Ovary (tissue), 9 donors: Measurements from ENCODE around the gene STX18. TPM values are rescaled to one million over a fixed set of nuclear protein-coding genes. Genes with fewer than 3 reads are reported as not detected.

Source experiments
- DNase-seq, 5 donors: peaks; one replicate each; pipeline ENCODE4 v3.0.0-alpha.2; 2019 to 2020
- H3K27ac ChIP-seq, 2 donors: fragments of 200-600 bp; one replicate each; pipeline versions ENCODE4 v1.5.1 to v1.8.0; 2019 to 2022
- H3K27me3 ChIP-seq: fragments of 200-600 bp; one replicate; pipeline ENCODE4 v1.8.0; 2022
- H3K36me3 ChIP-seq: fragments of 200-600 bp; sonication (generic); one replicate; pipeline ENCODE4 v1.5.1; 2019
- H3K4me1 ChIP-seq: one replicate; pipeline ENCODE4 v1.8.1; 2013; ENCODE audit warnings: mild to moderate bottlenecking, moderate library complexity; ENCODE audit not compliant: insufficient read depth
- H3K4me3 ChIP-seq: fragments of 200-600 bp; sonication (generic); one replicate; pipeline ENCODE4 v1.5.1; 2017
- H3K9me3 ChIP-seq, 2 donors: fragments of 200-600 bp in 1 of 2; sonication (generic) in 1 of 2; one replicate each; pipeline versions ENCODE4 v1.5.1 to v1.8.1; 2013 to 2019; ENCODE audit warnings: mild to moderate bottlenecking in 1 of 2, moderate library complexity in 1 of 2
- EP300 ChIP-seq: sonication (generic); formaldehyde crosslinking; IDR thresholded peaks from one replicate; pipeline ENCODE4 v1.6.1; 2017; ENCODE audit warnings: antibody characterized with exemption
- POLR2A ChIP-seq: fragments of 450-650 bp; IDR thresholded peaks from one replicate; pipeline ENCODE4 v1.6.1; 2017; ENCODE audit warnings: antibody characterized with exemption, mild to moderate bottlenecking, moderate library complexity
- WGBS, 3 donors: extraction: QIAGEN DNeasy Blood & Tissue Kit in 1 of 3; methylation state at CpG; one replicate each; pipeline versions ENCODE4 v1.1.5 to v1.1.7; 2013 to 2017; 5-methylcytosine and 5-hydroxymethylcytosine counted together
- intact Hi-C, 4 donors: fragments of 100-400 bp; cut with DNase I; formaldehyde crosslinking; loops; one replicate each; pipeline versions ENCODE4 v1.11.0 to v1.15.1; 2022 to 2023
- polyA plus RNA-seq, 2 donors: library from polyadenylated mRNA; stranded (reverse); fragments of 200-250 nt in 1 of 2; fragments of 350-450 nt in 1 of 2; fragmentation: Illumina TruSeq in 1 of 2; extraction: RNeasy Lipid Tissue Mini Kit (QIAGEN cat#74804) in 1 of 2; gene quantifications; one replicate each; pipeline ENCODE4 v1.2.3, GENCODE V29; 2013 to 2014
- total RNA-seq, 7 donors: library from RNA; depleted of rRNA in 2 of 7; stranded (reverse); fragments of >200 nt in 2 of 7; fragmentation: NEBNext Ultra II Directional in 3 of 7; extraction: Animal tissue kit (Norgen Biotek cat#: 25700) in 3 of 7; gene quantifications; one replicate each; pipeline versions ENCODE4 v1.1.0 to v1.2.4, GENCODE V29; 2016 to 2023
- TF ChIP-seq, protein P1 (sequence below), 3 donors: fragments of 450-650 bp in 2 of 3; fragments of 200-600 bp in 1 of 3; IDR thresholded peaks; one replicate each; pipeline versions ENCODE4 v1.5.1 to v1.8.0; 2016 to 2022; ENCODE audit warnings: antibody characterized with exemption in 3 of 3, mild to moderate bottlenecking in 1 of 3
- donor health status: DM: no; HTN: no; CAD: no; lungs with moderate emphysema.
- donor health status: DM: no; HTN: no; CAD: no.
- donor health status: Bipolar disorder and iron deficiency.
- donor health status: DM: yes; HTN: yes; CAD: no.
- donor health status: DM: no; HTN: no; CAD: no.
- donor health status: DM: yes; HTN: yes; CAD: no.

STX18 gene
- total and polyA plus RNA-seq, 9 donors, result 18.1 to 61.4 (median 31.9) TPM

DNA sequence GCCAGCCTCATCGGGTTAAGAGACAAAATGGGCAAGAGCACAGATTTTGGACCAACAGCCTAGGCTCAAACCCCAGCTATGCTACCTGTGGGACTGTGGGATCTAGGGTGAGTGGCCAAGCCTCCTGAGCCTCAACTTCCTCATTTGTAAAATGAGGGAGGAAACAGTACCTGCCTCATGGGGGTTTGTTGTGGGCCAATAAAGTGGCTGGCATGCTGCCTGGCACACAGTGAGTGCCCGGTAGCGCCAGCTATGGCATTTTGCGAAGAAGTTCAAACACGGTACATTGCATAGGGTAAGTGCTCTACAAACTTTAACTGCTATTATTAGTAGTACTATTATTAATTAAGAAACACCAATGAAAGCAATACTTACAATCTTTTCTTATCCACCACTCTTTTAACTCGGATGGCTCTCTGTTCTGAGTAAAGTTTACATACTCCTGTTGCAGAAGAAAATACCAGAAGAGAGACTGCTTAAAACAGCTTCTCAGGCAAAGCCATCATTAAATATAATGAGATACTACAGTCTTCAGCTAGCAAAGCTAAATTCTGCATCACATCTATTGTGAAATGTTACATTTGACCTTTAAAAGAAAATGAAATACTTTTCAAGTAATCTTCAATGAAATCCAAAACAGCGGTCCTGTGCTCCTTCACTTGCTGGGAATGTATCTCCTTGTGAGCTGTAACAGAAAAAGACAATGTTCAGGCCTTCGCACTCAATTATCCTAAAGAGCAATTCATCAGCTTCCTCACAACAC, 84.9 kb downstream of the STX18 start:
- no peaks in the 10 kb centered on the region for H3K36me3 ChIP-seq
- H3K27ac ChIP-seq, result no peak overlapping the region
- intact Hi-C loops, result no loop called here
- no peak for DNase-seq
- H3K4me3 ChIP-seq, result no peak overlapping the region
- no peaks in the 10 kb centered on the region for H3K27me3 ChIP-seq
- TF ChIP-seq POLR2A (no peak), EP300 (no peak)
- TF ChIP-seq, protein P1, sequence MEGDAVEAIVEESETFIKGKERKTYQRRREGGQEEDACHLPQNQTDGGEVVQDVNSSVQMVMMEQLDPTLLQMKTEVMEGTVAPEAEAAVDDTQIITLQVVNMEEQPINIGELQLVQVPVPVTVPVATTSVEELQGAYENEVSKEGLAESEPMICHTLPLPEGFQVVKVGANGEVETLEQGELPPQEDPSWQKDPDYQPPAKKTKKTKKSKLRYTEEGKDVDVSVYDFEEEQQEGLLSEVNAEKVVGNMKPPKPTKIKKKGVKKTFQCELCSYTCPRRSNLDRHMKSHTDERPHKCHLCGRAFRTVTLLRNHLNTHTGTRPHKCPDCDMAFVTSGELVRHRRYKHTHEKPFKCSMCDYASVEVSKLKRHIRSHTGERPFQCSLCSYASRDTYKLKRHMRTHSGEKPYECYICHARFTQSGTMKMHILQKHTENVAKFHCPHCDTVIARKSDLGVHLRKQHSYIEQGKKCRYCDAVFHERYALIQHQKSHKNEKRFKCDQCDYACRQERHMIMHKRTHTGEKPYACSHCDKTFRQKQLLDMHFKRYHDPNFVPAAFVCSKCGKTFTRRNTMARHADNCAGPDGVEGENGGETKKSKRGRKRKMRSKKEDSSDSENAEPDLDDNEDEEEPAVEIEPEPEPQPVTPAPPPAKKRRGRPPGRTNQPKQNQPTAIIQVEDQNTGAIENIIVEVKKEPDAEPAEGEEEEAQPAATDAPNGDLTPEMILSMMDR (IDR thresholded peaks at IDR 0.05), result no peak
- 77 to 85% (median 83%) methylated on average over 8 of the region's 8 CpGs for WGBS, 3 donors
- H3K4me1 ChIP-seq, result no peaks in the 10 kb centered on the region
- H3K9me3 ChIP-seq, result no peaks in the 10 kb centered on the region

DNA sequence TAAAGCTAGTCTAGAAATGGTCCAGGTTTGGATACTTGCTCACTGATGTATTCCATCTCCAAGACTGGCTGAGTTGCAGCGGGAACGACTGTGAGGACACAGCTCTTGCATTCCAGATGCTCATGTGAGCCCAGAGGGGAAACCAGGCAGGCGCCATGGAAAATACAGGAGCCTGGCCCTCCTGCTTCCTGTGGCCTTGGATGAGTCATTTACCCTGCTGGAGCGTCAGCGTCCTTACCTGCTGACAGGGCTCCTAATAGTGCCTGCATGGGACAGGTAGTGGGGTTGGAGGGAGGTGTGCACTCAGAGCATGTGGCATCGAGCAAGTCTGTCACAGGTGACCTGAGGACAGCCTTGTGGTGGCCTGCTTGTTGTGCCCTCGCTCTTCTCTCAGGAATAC, 85.5 kb downstream of the STX18 start:
- Histone ChIP-seq H3K27ac (no peak overlapping the region), H3K9me3 (no peaks in the 10 kb centered on the region), H3K4me1 (no peaks in the 10 kb centered on the region), H3K4me3 (no peak overlapping the region), H3K27me3 (no peaks in the 10 kb centered on the region), H3K36me3 (no peaks in the 10 kb centered on the region)
- TF ChIP-seq EP300 (no peak), POLR2A (no peak)
- TF ChIP-seq, protein P1 (IDR thresholded peaks at IDR 0.05), result no peak
- DNase-seq, result no peak
- WGBS, 3 donors, result 82 to 89% (median 84%) methylated on average over 7 of the region's 7 CpGs
- intact Hi-C loops, result no loop called here

DNA sequence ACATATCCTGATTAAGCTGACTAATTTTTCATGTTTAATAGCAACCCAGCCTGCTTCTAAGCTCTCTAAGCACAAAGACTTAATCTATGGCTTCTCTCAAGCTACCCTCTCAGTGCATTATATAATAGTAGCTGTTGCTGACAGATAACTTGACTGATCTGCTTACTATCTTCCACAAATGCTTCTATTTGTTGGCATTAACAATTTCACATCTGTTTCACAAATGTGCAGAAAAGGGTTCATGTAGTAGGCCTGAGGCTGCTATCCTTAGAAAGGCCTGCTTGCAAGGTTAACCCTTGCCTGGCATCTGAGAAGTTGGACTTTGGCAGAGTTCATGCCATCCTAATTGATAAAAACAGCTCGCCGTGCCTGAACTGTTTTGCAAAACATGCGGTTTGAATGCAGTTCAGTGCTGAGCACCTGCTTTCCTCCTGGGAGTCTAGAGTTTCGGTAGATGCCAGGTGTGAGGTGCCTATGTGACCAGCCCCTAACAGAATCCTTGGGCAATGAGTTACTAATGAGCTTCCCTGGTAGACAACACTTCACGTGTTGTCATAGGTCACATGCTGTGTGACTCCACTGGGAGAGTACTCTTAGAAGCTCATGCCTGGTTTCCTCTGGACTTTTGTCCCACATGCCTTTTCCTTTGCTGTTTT, 86.5 kb downstream of the STX18 start:
- Histone ChIP-seq H3K27me3 (no peaks in the 10 kb centered on the region), H3K4me3 (no peak overlapping the region), H3K36me3 (no peaks in the 10 kb centered on the region), H3K27ac (no peak overlapping the region), H3K4me1 (no peaks in the 10 kb centered on the region), H3K9me3 (no peaks in the 10 kb centered on the region)
- no peak for DNase-seq
- TF ChIP-seq, protein P1 (IDR thresholded peaks at IDR 0.05), result no peak
- TF ChIP-seq EP300, result no peak
- TF ChIP-seq POLR2A, result no peak
- intact Hi-C loops, result no loop called here
- 85 to 89% (median 87%) methylated on average over 5 of the region's 5 CpGs for WGBS, 3 donors

DNA sequence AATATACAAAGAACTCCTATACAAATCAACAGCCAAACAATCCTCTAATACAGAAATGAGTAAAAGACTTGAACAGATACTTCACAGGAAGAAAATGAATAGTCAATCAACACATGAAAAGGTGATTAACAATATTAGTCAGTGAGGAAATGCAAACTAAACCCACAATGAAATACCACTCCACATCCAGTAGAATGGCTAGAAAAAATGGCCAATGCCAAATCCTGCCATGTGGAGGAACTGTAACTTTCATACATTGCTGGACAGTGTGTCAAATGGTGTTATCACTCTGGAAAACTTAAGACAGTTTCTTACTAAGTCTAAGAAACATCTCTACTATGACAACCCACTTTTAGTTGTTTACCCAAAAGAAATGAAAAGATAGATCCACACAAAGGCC, 95.4 kb downstream of the STX18 start:
- no peak for DNase-seq
- intact Hi-C loops, result no loop called here
- Histone ChIP-seq H3K27ac (no peak overlapping the region), H3K36me3 (no peaks in the 10 kb centered on the region), H3K4me3 (no peak overlapping the region), H3K9me3 (no peaks in the 10 kb centered on the region), H3K4me1 (no peaks in the 10 kb centered on the region), H3K27me3 (no peaks in the 10 kb centered on the region)
- TF ChIP-seq POLR2A, result no peak
- TF ChIP-seq EP300, result no peak
- TF ChIP-seq, protein P1 (IDR thresholded peaks at IDR 0.05), result no peak
